ENCODE measurements around the gene CAMSAP2.

DNA sequence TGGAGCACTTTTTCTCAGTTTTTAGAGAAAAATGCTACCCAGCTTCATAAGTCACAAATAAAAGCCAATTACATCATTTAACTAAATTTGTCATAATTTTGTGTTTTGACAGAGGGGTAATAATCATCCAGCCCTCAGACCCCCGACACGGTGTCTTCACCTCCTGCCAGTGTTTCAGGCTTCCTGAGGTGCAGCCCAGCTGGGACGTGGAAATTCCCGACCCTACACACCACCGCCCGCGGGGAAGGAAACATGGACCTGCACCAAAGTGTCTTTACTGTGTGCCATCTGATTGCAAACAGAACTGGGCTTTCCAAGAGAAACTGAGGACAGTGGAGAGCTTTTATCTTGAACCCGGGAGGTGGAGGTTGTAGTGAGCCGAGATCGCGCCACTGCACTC, 148.3 kb downstream of the CAMSAP2 start:
- TF ChIP-seq EZH2 (IDR thresholded peaks at IDR 0.05) (no peak), CTCF (IDR thresholded peaks at IDR 0.05) (no peak)

Data from neural progenitor cell (in vitro differentiated cells).